GM21515 (cell line): ENCODE data around the gene MYH10.

Experiments
- ATAC-seq: cut with Tn5 transposase; IDR thresholded peaks from one replicate; pipeline ENCODE4 v1.9.1; 2021; ENCODE audit not compliant: unreplicated experiment

The MYH10 gene

DNA sequence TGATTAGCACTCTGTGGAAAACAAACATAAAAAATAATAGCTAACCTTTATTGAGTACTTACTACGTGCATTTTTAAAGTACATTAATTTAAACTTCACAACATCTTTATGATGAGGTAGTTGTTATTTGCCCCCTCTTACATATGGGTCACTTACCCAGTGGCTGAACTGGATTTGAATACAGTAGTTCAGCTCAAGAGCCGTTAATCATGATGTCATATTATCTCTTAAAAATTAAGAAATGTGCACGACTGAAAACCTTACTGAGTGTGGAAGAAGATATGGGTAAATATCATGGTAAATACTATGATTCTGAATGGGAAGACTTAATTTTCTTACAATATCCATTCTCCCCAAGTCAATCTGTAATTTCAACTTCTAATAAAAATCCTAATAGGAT is 177.2 kb downstream of the MYH10 start:
- ATAC-seq, result no peak

DNA sequence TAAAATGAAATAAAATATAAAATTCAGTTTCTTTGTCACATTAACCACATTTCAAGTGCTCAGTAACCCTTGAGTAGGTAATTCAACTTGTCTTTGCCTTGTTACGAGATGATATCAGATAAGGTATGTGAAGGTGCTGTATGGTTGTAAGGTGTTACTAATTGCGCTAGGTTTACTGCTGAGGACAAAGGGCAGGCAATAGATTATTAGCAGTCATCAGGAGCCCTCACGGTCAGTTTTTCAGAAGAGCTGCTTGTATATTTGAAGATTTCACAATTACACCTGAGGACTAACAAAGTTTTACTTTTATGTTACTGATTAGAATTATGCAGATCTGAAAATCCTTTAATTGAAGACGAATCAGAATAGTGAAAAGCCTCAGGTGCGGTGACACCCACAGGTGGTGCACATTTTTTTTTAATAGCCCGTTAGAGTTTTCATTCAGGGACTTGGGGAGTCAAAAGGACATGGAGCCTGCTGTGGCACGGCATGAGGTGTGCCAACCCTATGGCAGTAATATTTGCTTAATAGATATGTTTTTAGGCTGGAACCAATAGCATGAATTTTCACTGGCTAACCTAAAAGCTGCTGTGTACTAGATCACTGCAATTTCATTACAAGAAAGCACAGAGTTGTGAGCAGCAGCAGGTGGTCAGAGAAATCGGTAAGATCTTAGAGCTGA is 178.5 kb downstream of the MYH10 start:
- no peak for ATAC-seq

DNA sequence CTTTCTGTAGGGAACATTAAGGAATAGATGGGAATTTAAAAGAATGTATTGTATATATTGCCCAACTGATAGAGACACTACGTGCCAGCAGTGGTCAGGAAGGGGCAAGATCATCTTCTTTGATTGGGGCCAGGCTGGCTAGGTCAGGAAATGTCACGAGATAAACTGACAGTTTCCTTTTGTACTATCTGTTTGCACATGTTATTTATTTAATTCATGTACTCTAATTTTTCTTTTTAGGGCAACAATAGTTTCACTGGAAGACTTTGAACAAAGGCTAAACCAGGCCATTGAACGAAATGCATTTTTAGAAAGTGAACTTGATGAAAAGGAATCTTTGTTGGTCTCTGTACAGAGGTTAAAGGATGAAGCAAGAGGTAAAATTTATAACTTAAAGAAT is 182.2 kb downstream of the MYH10 start:
- no peak for ATAC-seq

DNA sequence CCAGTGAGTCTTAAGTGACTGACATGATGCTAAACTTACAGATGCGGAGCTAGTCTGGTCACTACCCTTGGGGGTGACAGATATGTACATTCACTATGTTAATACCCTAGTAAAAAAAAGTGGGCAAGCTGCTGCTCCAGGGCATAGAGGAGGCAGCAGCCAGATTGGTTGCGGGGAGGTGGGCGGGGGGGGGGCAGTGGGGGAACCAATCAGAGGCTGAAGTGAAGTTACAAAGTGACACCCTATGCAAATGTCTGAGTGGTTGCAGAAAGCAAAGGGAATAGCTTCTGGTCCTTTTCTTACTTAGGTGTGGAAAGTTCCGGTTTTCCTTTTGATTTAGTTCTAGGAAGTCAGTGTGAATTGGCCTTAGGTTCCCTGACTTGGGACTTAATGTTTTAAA is 182.7 kb downstream of the MYH10 start:
- ATAC-seq, result no peak

DNA sequence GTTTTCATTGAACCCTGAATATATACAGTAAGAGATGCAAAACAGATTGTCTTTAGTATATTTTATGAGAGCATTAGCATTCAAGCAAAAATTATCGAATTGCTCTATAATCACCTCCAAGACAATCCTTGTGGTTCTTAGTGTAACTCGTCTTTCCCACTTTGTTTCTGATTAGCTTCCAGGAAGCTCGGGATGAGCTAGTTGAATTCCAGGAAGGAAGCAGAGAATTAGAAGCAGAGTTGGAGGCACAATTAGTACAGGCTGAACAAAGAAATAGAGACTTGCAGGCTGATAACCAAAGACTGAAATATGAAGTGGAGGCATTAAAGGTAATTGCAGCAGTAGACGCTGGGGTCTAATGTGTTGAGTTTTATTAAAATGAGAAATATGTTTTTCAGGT is 185.0 kb downstream of the MYH10 start:
- ATAC-seq, result no peak

DNA sequence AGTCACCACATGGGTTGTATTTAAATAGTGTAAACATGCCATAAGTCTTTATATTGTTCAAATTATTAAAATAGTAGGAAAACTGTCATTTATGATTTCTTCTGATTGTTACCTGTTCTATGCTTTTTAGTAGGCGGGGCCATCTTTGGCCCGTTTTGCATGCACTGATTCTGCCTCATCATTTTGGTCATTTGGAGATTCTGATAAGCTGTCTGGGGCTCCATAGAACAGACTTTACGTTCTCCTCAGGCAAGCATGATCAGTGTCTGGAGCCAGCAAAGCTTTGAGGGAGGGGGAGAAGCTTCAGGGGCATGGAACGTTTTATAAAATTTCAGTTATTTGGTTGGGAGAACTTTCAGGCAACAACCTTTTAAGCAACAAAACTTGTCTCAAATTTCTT is 186.0 kb downstream of the MYH10 start:
- no peak for ATAC-seq

DNA sequence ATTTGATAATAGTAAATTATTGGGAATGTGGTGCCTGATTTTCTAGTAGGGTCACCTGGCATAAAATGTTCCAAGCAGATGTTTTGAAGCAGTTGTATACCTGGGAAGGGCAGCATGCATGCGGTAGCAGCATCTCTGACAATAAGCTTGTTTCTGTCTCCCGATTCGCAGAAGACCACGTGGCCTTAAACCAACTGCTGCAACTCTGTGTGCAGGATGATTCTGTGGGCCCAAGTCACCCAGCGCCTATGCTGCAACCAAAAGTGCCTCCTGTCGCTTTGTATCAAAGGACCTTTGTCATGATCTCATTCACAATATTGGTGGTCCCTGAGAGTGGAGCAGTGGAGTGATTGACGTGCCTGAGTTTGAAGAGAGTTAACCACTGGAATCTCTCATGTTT is 186.8 kb downstream of the MYH10 start:
- ATAC-seq, result no peak

DNA sequence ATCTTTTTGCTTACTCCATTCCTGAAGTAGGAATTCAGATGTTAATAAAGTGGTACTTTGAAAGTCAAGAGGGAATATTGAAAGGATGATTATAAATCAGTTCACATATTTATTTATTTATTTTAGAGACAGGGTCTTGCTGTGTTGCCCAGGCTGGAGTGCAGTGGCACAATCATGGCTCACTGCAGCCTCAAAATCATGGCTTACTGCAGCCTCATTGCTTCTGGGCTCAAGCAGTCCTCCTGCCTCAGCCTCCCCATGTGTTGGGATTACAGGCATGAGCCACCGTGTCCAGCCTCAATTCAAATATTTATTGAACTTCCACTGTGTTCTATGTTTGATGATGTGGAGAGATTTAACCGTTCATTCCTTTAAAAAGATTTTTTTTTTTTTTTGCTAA is 188.2 kb downstream of the MYH10 start:
- ATAC-seq, result no peak

DNA sequence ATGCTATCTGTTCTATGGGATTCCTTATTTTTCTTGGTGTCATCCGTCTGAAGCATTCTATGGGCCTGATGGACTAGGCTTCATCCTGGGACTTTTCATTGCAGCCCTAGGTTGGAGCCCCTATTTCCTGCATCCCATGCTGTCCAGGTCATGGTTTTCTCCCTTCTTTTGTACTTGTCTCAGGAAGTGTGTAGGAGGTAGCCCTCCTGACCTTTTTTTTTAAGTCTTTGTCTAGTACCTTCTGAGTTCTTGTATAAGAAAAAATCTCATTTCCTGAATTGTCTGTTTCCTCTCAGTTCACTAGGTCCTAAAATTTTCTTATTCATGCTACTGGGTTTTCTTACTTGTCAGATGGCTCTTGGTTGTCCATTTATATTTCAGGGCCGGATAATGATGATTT is 188.8 kb downstream of the MYH10 start:
- ATAC-seq, result no peak

DNA sequence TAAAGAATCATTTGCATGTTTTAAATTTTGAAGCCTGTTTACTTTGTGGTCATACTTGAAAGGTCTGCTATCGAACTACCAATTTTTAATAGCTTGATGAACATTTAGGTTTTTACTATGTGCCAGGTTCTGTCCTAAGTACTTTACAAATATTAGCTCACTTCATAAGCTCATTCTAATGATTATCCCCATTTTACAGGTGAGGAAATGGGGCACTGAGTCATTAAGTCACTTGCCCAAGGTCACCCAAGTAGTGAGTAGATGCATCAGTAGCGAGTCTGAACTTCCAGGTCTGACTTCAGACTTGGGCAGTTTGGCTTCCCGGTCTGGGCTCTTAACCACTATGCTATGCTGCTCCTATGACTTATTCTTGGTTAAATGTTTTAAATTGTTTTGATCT is 190.8 kb downstream of the MYH10 start:
- ATAC-seq, result no peak

DNA sequence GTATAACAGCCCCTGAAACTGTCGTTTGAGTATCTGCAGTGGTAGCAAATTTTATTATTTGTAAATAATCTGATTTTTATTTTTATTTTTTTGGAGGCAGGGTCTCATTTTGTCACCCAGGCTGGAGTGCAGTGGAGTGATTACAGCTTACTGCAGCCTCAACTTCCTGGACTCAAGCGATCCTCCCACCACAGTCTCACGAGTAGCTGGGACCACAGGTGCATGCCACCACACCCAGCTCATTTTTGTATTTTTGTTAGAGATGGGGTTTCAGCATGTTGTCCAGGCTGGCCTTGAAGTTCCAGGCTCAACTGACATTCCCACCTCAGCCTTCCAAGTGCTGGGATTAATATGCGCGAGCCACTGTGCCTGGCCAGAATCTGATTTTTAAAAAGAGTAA is 192.1 kb downstream of the MYH10 start:
- no peak for ATAC-seq

DNA sequence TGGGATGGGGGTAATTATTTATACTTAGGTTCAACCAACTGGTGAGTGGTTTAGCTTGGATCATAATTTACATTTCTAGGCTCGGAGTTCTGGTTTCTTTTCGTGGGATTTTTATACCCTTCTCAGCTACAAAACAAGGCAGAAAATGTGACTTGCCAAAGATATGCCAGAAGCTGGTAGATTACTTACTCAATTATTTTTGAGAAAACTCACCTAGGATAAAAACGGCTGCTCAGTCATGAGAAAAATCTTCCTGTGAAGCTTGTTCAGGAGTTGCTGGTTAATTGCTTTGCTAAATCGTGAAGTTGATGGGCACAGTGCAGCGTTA is 193.7 kb downstream of the MYH10 start:
- no peak for ATAC-seq

DNA sequence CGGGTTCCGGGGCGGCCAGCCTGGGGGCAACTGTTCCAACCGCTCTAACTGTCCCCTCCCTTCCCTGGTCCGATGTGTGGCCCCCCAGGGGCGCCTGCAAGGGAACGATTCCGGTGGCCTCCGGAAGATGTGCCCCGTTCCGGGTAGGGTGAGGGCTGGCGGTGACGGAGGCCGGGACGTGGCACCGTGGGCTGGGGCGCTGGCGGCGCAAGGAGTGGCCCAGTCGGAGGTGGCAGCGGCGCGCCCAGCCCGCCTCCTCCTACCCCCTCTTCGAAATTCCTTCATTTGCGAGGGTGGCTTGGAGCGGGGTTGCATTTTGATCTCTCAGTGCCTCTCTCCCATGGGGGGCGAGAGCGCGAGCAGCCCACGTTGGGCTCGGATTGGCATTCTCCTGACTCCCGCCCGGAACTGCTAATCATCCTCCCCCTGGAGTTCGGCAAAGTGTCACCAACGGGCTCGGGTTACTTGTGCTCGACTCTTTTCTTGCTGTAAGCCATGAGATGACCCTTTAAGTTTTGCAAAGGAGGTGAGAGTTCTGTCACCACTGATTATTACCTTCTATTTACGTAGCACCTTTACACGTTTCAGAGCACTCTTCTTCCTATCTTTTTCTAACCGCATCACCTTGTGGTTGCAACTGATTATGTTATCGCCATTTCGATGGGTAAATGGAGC is 194.2 kb downstream of the MYH10 start:
- peak; percentile 40 for ATAC-seq

DNA sequence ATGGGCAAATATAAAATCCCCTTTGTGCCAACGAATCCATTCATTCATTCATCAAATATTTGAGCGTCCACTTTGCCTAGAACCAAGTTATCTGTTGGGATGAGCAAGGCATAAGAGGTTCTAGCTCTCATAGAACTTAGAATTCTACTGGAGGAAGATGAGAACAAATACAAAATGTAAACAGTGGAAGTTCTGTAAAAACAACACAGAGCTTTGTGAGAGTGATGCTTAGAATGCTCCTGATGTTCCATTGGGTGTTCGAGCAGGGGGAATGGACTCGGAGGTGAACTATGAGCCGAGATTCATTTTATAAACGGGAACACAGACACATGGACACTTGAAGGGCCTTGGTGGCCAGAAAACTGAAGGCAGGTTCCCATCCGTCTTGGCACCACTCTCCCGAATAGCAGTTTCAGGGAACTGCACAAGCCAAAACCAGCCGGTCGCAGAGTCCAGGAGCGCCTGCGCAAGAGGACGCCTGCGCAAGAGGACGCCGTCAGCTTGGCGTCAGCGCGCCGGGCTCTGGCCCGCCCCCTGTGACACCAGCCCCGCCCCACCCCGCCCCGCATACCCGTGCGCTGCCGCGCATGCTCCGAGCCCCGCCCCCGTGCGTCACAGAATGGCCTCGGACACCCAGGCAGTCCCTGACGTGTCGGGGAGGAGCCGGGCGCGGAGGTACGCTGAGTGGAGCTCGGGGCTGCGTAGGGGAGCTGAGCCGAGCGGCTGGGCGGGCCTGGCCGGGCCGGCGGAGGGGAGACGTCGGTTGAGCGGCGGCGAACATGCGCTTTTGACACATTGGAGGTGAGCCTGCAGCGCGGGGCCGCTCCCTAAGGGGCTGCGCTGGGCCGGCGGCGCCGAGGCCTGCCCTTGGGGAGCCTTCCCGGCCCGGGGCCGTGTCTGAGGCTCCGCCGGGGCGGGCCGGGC is 195.0 kb downstream of the MYH10 start, which contains the start of gene NDEL1:
NDEL1 (plus strand) TSS at position 640 of the 924 bp plus-strand sequence. CDS start 8,388 bp downstream, outside the sequence.
- ATAC-seq, result peak; percentile 92

DNA sequence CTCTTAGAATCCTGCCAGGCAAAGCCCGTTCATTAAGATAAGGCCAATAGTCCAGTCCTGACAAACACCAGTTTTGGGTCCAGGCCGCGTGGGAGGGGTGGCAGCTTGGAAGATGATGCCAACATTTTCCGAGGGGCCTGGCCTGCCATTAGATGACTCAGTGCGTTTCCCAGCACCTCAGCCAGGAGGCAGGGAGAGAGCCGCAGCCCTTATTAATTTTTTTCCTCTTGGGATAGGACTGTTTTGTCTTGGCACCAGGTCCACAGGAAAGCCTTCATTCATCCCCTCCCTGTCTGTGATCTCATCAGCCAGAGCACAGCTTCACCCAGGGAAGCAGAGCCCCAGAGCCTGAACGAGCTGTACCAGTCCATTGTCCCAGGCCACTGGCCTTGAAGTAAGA is 199.6 kb downstream of the MYH10 start:
- ATAC-seq, result no peak

DNA sequence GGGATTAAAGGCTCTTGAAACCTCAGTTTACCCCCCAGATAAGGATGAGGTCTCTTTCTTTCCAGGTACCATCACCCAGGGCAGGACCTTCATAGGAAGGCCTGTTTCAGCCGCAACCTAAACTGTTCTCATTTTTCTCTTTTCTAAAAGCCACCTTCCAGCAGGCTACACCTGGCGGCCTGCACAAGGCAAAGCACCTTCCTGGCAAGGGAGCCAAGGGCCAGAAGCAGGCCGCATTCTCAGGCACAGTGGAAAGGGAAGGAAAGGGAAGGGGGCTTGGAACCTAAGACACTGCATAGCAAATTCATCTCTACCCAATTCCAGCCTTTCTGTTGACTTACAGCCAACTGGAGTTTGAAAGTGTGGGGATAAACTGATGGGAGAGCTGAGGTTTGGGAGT is 203.7 kb downstream of the MYH10 start:
- no peak for ATAC-seq

DNA sequence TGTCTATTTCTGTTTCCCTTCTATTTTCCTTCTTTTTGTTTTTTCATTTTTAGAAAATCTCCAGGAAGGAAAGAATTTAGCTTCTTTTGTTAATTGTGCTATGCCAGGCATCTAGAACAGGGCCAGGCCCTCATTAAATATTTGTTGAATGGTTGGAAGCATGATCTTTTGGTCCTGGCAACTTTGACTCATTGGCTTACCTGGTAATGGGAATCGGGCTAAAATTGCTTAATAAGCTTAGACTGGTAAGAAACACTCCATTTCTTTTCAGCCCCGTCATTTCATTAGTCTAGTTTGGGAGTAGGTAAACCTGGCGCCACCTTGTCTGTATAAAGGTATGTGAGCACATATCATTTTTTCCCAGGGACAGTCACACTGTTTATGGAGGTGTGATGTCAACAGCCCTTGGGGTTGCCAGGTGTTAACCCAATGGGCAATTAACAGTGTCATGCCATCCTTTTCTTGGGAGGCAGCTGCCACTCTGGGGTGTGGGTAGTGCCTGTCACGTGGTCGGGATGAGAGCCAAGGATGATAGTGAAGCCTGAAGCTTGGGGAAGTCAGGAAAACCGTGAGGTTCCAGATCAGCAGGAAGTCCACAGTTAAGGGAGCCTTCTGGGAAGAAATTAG is 204.3 kb downstream of the MYH10 start:
- no peak for ATAC-seq
